Prostate gland (tissue), 2 donors: ENCODE measurements around the gene OTOG.

Experiments used
- POLR2AphosphoS5 ChIP-seq: sonication (generic); formaldehyde crosslinking; IDR thresholded peaks from one replicate; pipeline ENCODE4 v1.6.1; 2017; ENCODE audit warnings: antibody characterized with exemption
- TF ChIP-seq, protein P1 (sequence below), 4 experiments: fragments of 200-600 bp in 2 of 4; fragments of 450-650 bp in 2 of 4; sonication (generic) in 2 of 4; IDR thresholded peaks; 1 replicate in 3 of 4; 2 replicates in 1 of 4; pipeline ENCODE4 v1.5.1; 2016 to 2019; ENCODE audit warnings: antibody characterized with exemption in 4 of 4, mild to moderate bottlenecking in 2 of 4, moderate library complexity in 2 of 4

DNA sequence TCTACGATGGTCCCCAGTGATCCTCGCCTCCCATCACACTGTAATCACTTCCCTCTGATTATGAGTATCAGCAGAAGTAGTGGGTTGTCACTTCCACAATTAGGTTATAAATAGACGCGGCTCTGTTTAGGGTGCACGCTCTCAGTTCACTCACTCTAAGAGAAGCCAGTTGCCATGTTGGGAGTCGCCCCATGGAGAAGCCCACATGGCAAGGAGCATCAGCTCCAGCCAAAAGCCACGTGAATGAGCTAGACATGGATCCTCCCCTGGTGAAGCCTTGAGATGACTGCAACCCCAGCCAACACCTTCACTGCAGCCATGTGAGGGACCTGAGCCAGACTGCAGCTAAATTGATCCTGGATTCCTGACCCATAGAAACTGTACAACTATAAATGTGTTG is 145.9 kb downstream of the OTOG start:
- TF ChIP-seq, protein P1, sequence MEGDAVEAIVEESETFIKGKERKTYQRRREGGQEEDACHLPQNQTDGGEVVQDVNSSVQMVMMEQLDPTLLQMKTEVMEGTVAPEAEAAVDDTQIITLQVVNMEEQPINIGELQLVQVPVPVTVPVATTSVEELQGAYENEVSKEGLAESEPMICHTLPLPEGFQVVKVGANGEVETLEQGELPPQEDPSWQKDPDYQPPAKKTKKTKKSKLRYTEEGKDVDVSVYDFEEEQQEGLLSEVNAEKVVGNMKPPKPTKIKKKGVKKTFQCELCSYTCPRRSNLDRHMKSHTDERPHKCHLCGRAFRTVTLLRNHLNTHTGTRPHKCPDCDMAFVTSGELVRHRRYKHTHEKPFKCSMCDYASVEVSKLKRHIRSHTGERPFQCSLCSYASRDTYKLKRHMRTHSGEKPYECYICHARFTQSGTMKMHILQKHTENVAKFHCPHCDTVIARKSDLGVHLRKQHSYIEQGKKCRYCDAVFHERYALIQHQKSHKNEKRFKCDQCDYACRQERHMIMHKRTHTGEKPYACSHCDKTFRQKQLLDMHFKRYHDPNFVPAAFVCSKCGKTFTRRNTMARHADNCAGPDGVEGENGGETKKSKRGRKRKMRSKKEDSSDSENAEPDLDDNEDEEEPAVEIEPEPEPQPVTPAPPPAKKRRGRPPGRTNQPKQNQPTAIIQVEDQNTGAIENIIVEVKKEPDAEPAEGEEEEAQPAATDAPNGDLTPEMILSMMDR (IDR thresholded peaks at IDR 0.05), result no peak
- no peak for TF ChIP-seq POLR2AphosphoS5
